Sigmoid colon (tissue), 4 donors: ENCODE results near the gene ESYT2.

Experiments used
- CTCF ChIP-seq, 4 experiments: fragments of 450-650 bp in 3 of 4; fragments of 200-600 bp in 1 of 4; IDR thresholded peaks; one replicate each; pipeline ENCODE4 v1.5.1; 2016 to 2019; ENCODE audit warnings: antibody characterized with exemption in 4 of 4, mild to moderate bottlenecking in 3 of 4, moderate library complexity in 2 of 4
- POLR2AphosphoS5 ChIP-seq, 4 donors: sonication (generic); formaldehyde crosslinking; IDR thresholded peaks; one replicate each; pipeline ENCODE4 v1.6.1; 2017; ENCODE audit warnings: antibody characterized with exemption in 4 of 4

- no peak for TF ChIP-seq CTCF (IDR thresholded peaks at IDR 0.05)
- no peak for TF ChIP-seq POLR2AphosphoS5 (IDR thresholded peaks at IDR 0.05)
Measured at GRCh38 chr7:158745057-158745715, 84.1 kb downstream of the ESYT2 start.
